Measurements from ENCODE around the gene SYNE3.

- TF ChIP-seq CTCF (IDR thresholded peaks at IDR 0.05) (no peak), EZH2 (IDR thresholded peaks at IDR 0.05; ENCODE audit: borderline replicate concordance, insufficient read depth, low read depth, low read length, poor library complexity, severe bottlenecking) (no peak)
Observed at GRCh38 chr14:95498622-95499353, 17.7 kb downstream of the SYNE3 start.

Measured in B cell (primary cell).